ENCODE results near the gene RUSC2. TPM values are rescaled to one million over a fixed set of nuclear protein-coding genes. Genes with fewer than 3 reads are reported as not detected.

Gene RUSC2, protein sequence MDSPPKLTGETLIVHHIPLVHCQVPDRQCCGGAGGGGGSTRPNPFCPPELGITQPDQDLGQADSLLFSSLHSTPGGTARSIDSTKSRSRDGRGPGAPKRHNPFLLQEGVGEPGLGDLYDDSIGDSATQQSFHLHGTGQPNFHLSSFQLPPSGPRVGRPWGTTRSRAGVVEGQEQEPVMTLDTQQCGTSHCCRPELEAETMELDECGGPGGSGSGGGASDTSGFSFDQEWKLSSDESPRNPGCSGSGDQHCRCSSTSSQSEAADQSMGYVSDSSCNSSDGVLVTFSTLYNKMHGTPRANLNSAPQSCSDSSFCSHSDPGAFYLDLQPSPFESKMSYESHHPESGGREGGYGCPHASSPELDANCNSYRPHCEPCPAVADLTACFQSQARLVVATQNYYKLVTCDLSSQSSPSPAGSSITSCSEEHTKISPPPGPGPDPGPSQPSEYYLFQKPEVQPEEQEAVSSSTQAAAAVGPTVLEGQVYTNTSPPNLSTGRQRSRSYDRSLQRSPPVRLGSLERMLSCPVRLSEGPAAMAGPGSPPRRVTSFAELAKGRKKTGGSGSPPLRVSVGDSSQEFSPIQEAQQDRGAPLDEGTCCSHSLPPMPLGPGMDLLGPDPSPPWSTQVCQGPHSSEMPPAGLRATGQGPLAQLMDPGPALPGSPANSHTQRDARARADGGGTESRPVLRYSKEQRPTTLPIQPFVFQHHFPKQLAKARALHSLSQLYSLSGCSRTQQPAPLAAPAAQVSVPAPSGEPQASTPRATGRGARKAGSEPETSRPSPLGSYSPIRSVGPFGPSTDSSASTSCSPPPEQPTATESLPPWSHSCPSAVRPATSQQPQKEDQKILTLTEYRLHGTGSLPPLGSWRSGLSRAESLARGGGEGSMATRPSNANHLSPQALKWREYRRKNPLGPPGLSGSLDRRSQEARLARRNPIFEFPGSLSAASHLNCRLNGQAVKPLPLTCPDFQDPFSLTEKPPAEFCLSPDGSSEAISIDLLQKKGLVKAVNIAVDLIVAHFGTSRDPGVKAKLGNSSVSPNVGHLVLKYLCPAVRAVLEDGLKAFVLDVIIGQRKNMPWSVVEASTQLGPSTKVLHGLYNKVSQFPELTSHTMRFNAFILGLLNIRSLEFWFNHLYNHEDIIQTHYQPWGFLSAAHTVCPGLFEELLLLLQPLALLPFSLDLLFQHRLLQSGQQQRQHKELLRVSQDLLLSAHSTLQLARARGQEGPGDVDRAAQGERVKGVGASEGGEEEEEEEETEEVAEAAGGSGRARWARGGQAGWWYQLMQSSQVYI (N-terminal part only)
- total RNA-seq (2012; rRNA removed) (17.4 and 18.3 TPM in 2 replicates), polyA plus RNA-seq (2012; rRNA removed) (35.4 and 42.8 TPM in 2 replicates), Bru-seq, nascent RNA (percentile 95 among the genes with signal in this experiment), BruChase-seq, experiment 1, labeled RNA remaining after a 6-hour chase (percentile 92 among the genes with signal in this experiment), BruChase-seq, experiment 2, labeled RNA remaining after a 2-hour chase (percentile 91 among the genes with signal in this experiment)
- 16.0 and 32.6 TPM in 2 replicates for polyA plus RNA-seq (2012; cell fraction: cytosol; rRNA removed)
- 90.1 and 162 TPM in 2 replicates for polyA plus RNA-seq (2012; cell fraction: nucleus; rRNA removed; ENCODE audit: low replicate concordance)
- long read RNA-seq, partial matches to known transcripts = 20 of 25 reads
- long read RNA-seq, other reads (novel, unspliced or antisense) = 5 of 25 reads

DNA sequence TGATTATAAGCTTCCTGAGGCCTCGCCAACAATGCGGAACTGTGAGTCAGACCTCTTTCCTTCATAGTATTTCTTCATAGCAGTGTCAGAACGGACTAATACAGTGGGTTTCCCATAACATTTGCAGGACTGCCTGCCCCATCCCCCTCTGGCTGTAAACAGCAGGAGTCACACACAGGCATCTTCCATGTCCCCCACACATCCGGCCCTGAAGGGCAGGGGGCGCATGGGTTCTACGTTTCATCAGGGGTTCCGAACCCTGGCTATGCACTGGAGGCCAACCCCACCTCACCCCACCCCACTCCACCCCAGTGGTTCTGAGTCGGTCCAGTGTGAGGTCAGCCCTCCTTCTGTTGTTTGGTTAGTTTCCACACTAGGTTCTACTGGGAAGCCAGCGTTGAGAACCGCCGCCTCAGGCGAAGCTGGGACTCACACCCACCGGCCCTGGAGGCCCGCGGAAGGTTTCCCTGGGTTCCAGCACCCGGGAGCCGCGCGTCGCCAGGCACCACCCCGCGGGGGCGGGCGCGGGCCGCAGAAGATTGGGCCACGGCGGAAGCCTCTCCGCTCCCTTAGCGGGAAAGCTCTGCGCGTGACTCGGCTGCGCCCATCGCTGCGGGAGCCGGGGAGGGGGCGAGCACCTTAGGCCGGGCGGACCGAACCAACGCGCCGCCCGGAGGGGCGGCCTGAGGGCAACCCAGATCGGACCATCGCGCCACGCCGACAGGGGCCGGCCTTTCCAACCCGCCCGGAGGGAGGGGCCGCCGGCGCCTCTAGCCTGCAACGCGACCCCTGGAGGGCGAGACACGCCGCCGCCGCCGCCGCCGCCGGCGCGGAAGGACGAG, at the start of gene RUSC2:
TSS of gene RUSC2 (plus strand) at position 799 of the 842 bp plus-strand sequence. CDS start 56,411 bp downstream, outside the sequence.
- WGBS, 2 experiments (ENCODE audit: extremely low coverage in 2 of 2, insufficient read length in 1 of 2) = 1% methylated on average over 52 of the region's 71 CpGs; no CpG with 5 or more reads in 1 of the 2 experiments
- H3K14ac ChIP-seq (replicated peaks; ENCODE audit: low read depth, low read length) = peak within 1 kb of the TSS; percentile 90
- ATAC-seq (ENCODE audit: low read depth) (peak; percentile 85), DNase-seq (peak; percentile 90)
- in situ Hi-C loops (cut with MboI; ENCODE audit: low sequenced_read_pairs) (loop anchor here (5.0 kb wide), 1 partner anchor 63 kb away; no protein-coding TSS in a partner anchor), intact Hi-C loops (cut with micrococcal nuclease) (loop anchor here (1.0 to 10.0 kb wide), 4 partner anchors 21 to 165 kb away; partner anchors contain the start of genes CCDC107, RMRP and SIT1), dilution Hi-C loops (cut with HindIII; ENCODE audit: low sequenced_read_pairs, unreplicated experiment) (no loop called here)
- H3K27ac ChIP-seq (ENCODE audit: insufficient read depth, low read length) = peak within 1 kb of the TSS; percentile 96
- H2AFZ ChIP-seq (replicated peaks; ENCODE audit: low read length, poor library complexity) = peak within 1 kb of the TSS; percentile 92
- BruUV-seq (replicated peaks) = no TSS peak
- peaks cover 7% of the 10 kb centered on the region for H4K20me1 ChIP-seq (ENCODE audit: insufficient read depth, low read length)
- peak within 1 kb of the TSS; percentile 97 for H2AK5ac ChIP-seq (ENCODE audit: low read depth, low read length)
- H3K27me3 ChIP-seq (ENCODE audit: control insufficient read depth, insufficient read depth, low read length) = no peaks in the 10 kb centered on the region
- H4K8ac ChIP-seq (ENCODE audit: low read depth in 2 of 2, low read length in 2 of 2) = peak within 1 kb of the TSS; percentile 50 to 91
- peak within 1 kb of the TSS; percentile 88 for H3K9ac ChIP-seq (ENCODE audit: low read depth, low read length)
- no peaks in the 10 kb centered on the region for H3K9me1 ChIP-seq (ENCODE audit: insufficient read depth, low read length)
- peak within 1 kb of the TSS; percentile 89 for H3K4me3 ChIP-seq (ENCODE audit: insufficient read depth, low read depth, low read length)
- peak within 1 kb of the TSS; percentile 45; the same call in 1 of the 2 replicates for H2BK20ac ChIP-seq (ENCODE audit: low read depth, low read length)
- H2BK15ac ChIP-seq (ENCODE audit: low read depth, low read length) = peak within 1 kb of the TSS; percentile 89; the same call in 2 of the 3 replicates
- peaks cover 0 to 34% of the 10 kb centered on the region in 2 experiments; a peak in 3 of 4 replicates for H3K79me1 ChIP-seq (ENCODE audit: low read depth in 1 of 2, low read length in 2 of 2)
- H3K4me1 ChIP-seq (ENCODE audit: control insufficient read depth, insufficient read depth, low read length) = peaks cover 3% of the 10 kb centered on the region
- H4K5ac ChIP-seq (ENCODE audit: low read depth, low read length) = peak within 1 kb of the TSS; percentile 68
- ChIA-PET CTCF (interaction anchor here (1.3 to 1.6 kb wide), 3 partner anchors 49 to 69 kb away, joined by 3 to 18 read pairs (median 6); no protein-coding TSS in a partner anchor), POLR2A (ENCODE audit: unreplicated experiment) (interaction anchor here (0.6 to 1.6 kb wide), 5 partner anchors 31 to 198 kb away, joined by 3 to 13 read pairs (median 5); no protein-coding TSS in a partner anchor)
- peak within 1 kb of the TSS; percentile 91 for H2AK9ac ChIP-seq (replicated peaks; ENCODE audit: low read depth, low read length, poor library complexity)
- H4K91ac ChIP-seq (ENCODE audit: insufficient read depth, low read depth, low read length) = peak within 1 kb of the TSS; percentile 92
- no peaks in the 10 kb centered on the region for H3K36me3 ChIP-seq (ENCODE audit: control insufficient read depth, insufficient read depth, low read length)
- peak within 1 kb of the TSS; percentile 74 for H3K23ac ChIP-seq (ENCODE audit: low read depth, low read length)
- H3K4me2 ChIP-seq (ENCODE audit: low read depth, low read length) = peak within 1 kb of the TSS; percentile 94
- H3K4ac ChIP-seq (ENCODE audit: low read depth, low read length) = peak within 1 kb of the TSS; percentile 95
- H2BK5ac ChIP-seq (ENCODE audit: low read depth, low read length, poor library complexity, severe bottlenecking) = peak within 1 kb of the TSS; percentile 91
- peak within 1 kb of the TSS; percentile 79 for H3K56ac ChIP-seq (ENCODE audit: extremely low read depth, insufficient read depth, low read length)
- peak within 1 kb of the TSS; percentile 64 for H3K18ac ChIP-seq (ENCODE audit: low read depth, low read length)
- H2BK120ac ChIP-seq (ENCODE audit: low read depth, low read length) = peak within 1 kb of the TSS; percentile 43
- no peaks in the 10 kb centered on the region for H3K9me3 ChIP-seq (ENCODE audit: control insufficient read depth, insufficient read depth, low read length)
- TF ChIP-seq MAFK (IDR thresholded peaks at IDR 0.05; ENCODE audit: low read depth, low read length) = no peak
- TF ChIP-seq, protein P1, sequence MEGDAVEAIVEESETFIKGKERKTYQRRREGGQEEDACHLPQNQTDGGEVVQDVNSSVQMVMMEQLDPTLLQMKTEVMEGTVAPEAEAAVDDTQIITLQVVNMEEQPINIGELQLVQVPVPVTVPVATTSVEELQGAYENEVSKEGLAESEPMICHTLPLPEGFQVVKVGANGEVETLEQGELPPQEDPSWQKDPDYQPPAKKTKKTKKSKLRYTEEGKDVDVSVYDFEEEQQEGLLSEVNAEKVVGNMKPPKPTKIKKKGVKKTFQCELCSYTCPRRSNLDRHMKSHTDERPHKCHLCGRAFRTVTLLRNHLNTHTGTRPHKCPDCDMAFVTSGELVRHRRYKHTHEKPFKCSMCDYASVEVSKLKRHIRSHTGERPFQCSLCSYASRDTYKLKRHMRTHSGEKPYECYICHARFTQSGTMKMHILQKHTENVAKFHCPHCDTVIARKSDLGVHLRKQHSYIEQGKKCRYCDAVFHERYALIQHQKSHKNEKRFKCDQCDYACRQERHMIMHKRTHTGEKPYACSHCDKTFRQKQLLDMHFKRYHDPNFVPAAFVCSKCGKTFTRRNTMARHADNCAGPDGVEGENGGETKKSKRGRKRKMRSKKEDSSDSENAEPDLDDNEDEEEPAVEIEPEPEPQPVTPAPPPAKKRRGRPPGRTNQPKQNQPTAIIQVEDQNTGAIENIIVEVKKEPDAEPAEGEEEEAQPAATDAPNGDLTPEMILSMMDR (conservative IDR thresholded peaks at IDR 0.05; ENCODE audit: low read depth, low read length) = peak; percentile 41
- no peak; the same call in 1 of the 2 replicates for TF ChIP-seq MXI1 (IDR thresholded peaks at IDR 0.05; ENCODE audit: borderline replicate concordance, low read depth, low read length)
- no peak for TF ChIP-seq RFX5 (IDR thresholded peaks at IDR 0.05; ENCODE audit: low read depth, low read length)
- peak; percentile 90 for TF ChIP-seq MAZ (IDR thresholded peaks at IDR 0.05; ENCODE audit: borderline replicate concordance, low read depth, low read length)
- TF ChIP-seq POLR2A (IDR thresholded peaks at IDR 0.05; ENCODE audit: low read depth, low read length) = peak; percentile 68

Measured in IMR-90 (cell line).